Left lobe of liver (tissue), 2 donors: ENCODE measurements around the gene COL9A2. TPM values are rescaled to one million over a fixed set of nuclear protein-coding genes. Genes with fewer than 3 reads are reported as not detected.

Source experiments
- ATAC-seq: fragments of 200-7000 bp; cut with Tn5 transposase; one replicate; pipeline ENCODE4 v1.9.1; 2020; ENCODE audit warnings: mild to moderate bottlenecking, moderate library complexity
- DNase-seq: peaks from one replicate; pipeline ENCODE4 v3.0.0-alpha.2; 2020; ENCODE audit warnings: low spot score
- total RNA-seq: library from RNA; stranded (reverse); gene quantifications from one replicate; pipeline ENCODE4 v1.2.1, GENCODE V29; 2021
- donor health status: DM: no; HTN: no; CAD: no; lungs with moderate emphysema.
- donor health status: DM: no; HTN: yes; CAD: no.

Gene COL9A2
- total RNA-seq, 1 donor from 2014 or later = 0.45 TPM

GRCh38 chr1:40318970-40319621 is 2.0 kb upstream of the COL9A2 start:
- no peak for DNase-seq
- no peak for ATAC-seq

- DNase-seq (peak; percentile 11), ATAC-seq (no peak)
Measured at GRCh38 chr1:40318476-40318875, 1.4 kb upstream of the COL9A2 start.

- DNase-seq = peak; percentile 21
- ATAC-seq = no peak
Measured at GRCh38 chr1:40317394-40318074, 448 bp upstream of the COL9A2 start.

- peak; percentile 45 for ATAC-seq
- no peak for DNase-seq
Measured at GRCh38 chr1:40315795-40316594, 1.1 kb downstream of the COL9A2 start.

GRCh38 chr1:40315239-40315794 is 1.8 kb downstream of the COL9A2 start:
- DNase-seq = peak; percentile 75
- ATAC-seq = peak; percentile 91

GRCh38 chr1:40314721-40315238 is 2.3 kb downstream of the COL9A2 start:
- DNase-seq (no peak), ATAC-seq (no peak)

- no peak for ATAC-seq
- DNase-seq = no peak
Measured at GRCh38 chr1:40313958-40314720, 2.9 kb downstream of the COL9A2 start.

- no peak for ATAC-seq
- DNase-seq = no peak
Measured at GRCh38 chr1:40313329-40313957, 3.6 kb downstream of the COL9A2 start.

GRCh38 chr1:40312238-40313205 is 4.6 kb downstream of the COL9A2 start:
- ATAC-seq (no peak), DNase-seq (no peak)

GRCh38 chr1:40311692-40312091 is 5.4 kb downstream of the COL9A2 start:
- ATAC-seq (no peak), DNase-seq (no peak)

- DNase-seq (no peak), ATAC-seq (no peak)
Measured at GRCh38 chr1:40310983-40311642, 6.0 kb downstream of the COL9A2 start.

- no peak for DNase-seq
- ATAC-seq = no peak
Measured at GRCh38 chr1:40310129-40310461, 7.0 kb downstream of the COL9A2 start.

GRCh38 chr1:40309374-40310128 is 7.5 kb downstream of the COL9A2 start:
- DNase-seq (no peak), ATAC-seq (no peak)

GRCh38 chr1:40308036-40308727 is 8.9 kb downstream of the COL9A2 start:
- DNase-seq = no peak
- ATAC-seq = no peak

- ATAC-seq (no peak), DNase-seq (no peak)
Measured at GRCh38 chr1:40307186-40307585, 9.9 kb downstream of the COL9A2 start.

- no peak for ATAC-seq
- no peak for DNase-seq
Measured at GRCh38 chr1:40306296-40306695, 10.8 kb downstream of the COL9A2 start.

GRCh38 chr1:40305871-40306270 is 11.2 kb downstream of the COL9A2 start:
- ATAC-seq = no peak
- no peak for DNase-seq
